ENCODE data around the gene TMEM158.

- TF ChIP-seq YY1 (IDR thresholded peaks at IDR 0.05; ENCODE audit: extremely low read depth, insufficient replicate concordance, low read depth, low read length), result no peak
- TF ChIP-seq ELF1 (IDR thresholded peaks at IDR 0.05; ENCODE audit: borderline replicate concordance, low read depth), result no peak
- TF ChIP-seq ZFX (IDR thresholded peaks at IDR 0.05), result no peak
- TF ChIP-seq CTCF (IDR thresholded peaks at IDR 0.05 in 2 of 3, conservative IDR thresholded peaks at IDR 0.05 in 1 of 3; ENCODE audit: borderline replicate concordance in 1 of 3, insufficient read depth in 1 of 3, low read depth in 2 of 3, low read length in 2 of 3), result no peak
- no peak for TF ChIP-seq TCF7L2 (IDR thresholded peaks at IDR 0.05; ENCODE audit: borderline replicate concordance, extremely low read depth, insufficient read depth, insufficient read length)
- no peak for TF ChIP-seq CBX3 (IDR thresholded peaks at IDR 0.05; ENCODE audit: low read depth)
- no peak for TF ChIP-seq EZH2 (IDR thresholded peaks at IDR 0.05)
- no peak for TF ChIP-seq POLR2A (IDR thresholded peaks at IDR 0.05; ENCODE audit: borderline replicate concordance, extremely low read depth, insufficient read depth, insufficient read length)
- TF ChIP-seq ZBTB33 (IDR thresholded peaks at IDR 0.05; ENCODE audit: extremely low read depth, insufficient replicate concordance, low read length), result no peak
- TF ChIP-seq ATF3 (IDR thresholded peaks at IDR 0.05), result no peak
- no peak for TF ChIP-seq EZH2phosphoT487 (IDR thresholded peaks at IDR 0.05; ENCODE audit: borderline replicate concordance)
- no peak for TF ChIP-seq POLR2AphosphoS5 (IDR thresholded peaks at IDR 0.05; ENCODE audit: low read depth, low read length)
Observed at GRCh38 chr3:45209526-45209925, 16.6 kb downstream of the TMEM158 start.

Measured in HCT116 (cell line).